HG02759 (cell line): ENCODE results near the gene RAPGEF4.
A peak's percentile ranks its signal among the peaks of the same experiment; 100 is the strongest.

ENCODE experiments used
- ATAC-seq: cut with Tn5 transposase; IDR thresholded peaks from one replicate; pipeline ENCODE4 v1.9.1; 2021; ENCODE audit warnings: mild to moderate bottlenecking, moderate library complexity; ENCODE audit not compliant: unreplicated experiment

Gene RAPGEF4

GRCh38 chr2:173053043-173053699, 317.5 kb downstream of the RAPGEF4 start:
- ATAC-seq, result no peak

GRCh38 chr2:173054466-173054865, 318.8 kb downstream of the RAPGEF4 start:
- ATAC-seq, result no peak

GRCh38 chr2:173056705-173057364, 321.2 kb downstream of the RAPGEF4 start:
- ATAC-seq, result no peak

- no peak for ATAC-seq
Measured at GRCh38 chr2:173058097-173058496, 322.5 kb downstream of the RAPGEF4 start.

- no peak for ATAC-seq
Measured at GRCh38 chr2:173058673-173059072, 323.0 kb downstream of the RAPGEF4 start.

GRCh38 chr2:173059292-173059691, 323.6 kb downstream of the RAPGEF4 start:
- ATAC-seq, result no peak

- ATAC-seq, result no peak
Measured at GRCh38 chr2:173059971-173060461, 324.4 kb downstream of the RAPGEF4 start.

- ATAC-seq, result no peak
Measured at GRCh38 chr2:173062801-173063200, 327.2 kb downstream of the RAPGEF4 start.

GRCh38 chr2:173064151-173064805, 328.6 kb downstream of the RAPGEF4 start:
- ATAC-seq, result no peak

- no peak for ATAC-seq
Measured at GRCh38 chr2:173066887-173067676, 331.4 kb downstream of the RAPGEF4 start.

- ATAC-seq, result no peak
Measured at GRCh38 chr2:173075056-173075780, 339.6 kb downstream of the RAPGEF4 start.

- peak; percentile 73 for ATAC-seq
Measured at GRCh38 chr2:173075781-173076580, 340.3 kb downstream of the RAPGEF4 start, which contains the start of gene MAP3K20. Gene MAP3K20 (plus strand): TSS chr2:173075846. CDS start chr2:173091032, 15,186 bp downstream.

GRCh38 chr2:173076581-173077345, 341.1 kb downstream of the RAPGEF4 start:
- peak; percentile 29 for ATAC-seq

- ATAC-seq, result no peak
Measured at GRCh38 chr2:173077506-173078177, 342.0 kb downstream of the RAPGEF4 start.

GRCh38 chr2:173079141-173079540, 343.5 kb downstream of the RAPGEF4 start:
- no peak for ATAC-seq

GRCh38 chr2:173079973-173080860, 344.6 kb downstream of the RAPGEF4 start:
- ATAC-seq, result no peak

- no peak for ATAC-seq
Measured at GRCh38 chr2:173086518-173087213, 351.0 kb downstream of the RAPGEF4 start.
